IPS-18a (cell line): ENCODE data around the gene UBE2E2.

Source experiments
- H3K27ac ChIP-seq: one replicate; pipeline ENCODE4 v1.5.1; 2013; ENCODE audit warnings: low read length
- H3K27me3 ChIP-seq: one replicate; pipeline ENCODE4 v1.6.1; 2013; ENCODE audit warnings: mild to moderate bottlenecking, low read length; ENCODE audit not compliant: control insufficient read depth, insufficient read depth
- H3K36me3 ChIP-seq: one replicate; pipeline ENCODE4 v1.6.1; 2013; ENCODE audit warnings: low read depth, low read length; ENCODE audit not compliant: control insufficient read depth
- H3K4me1 ChIP-seq: one replicate; pipeline ENCODE4 v1.6.1; 2013; ENCODE audit warnings: low read depth, low read length; ENCODE audit not compliant: control insufficient read depth
- H3K4me3 ChIP-seq: one replicate; pipeline ENCODE4 v1.5.1; 2013; ENCODE audit warnings: low read length
- H3K9ac ChIP-seq: one replicate; pipeline ENCODE4 v1.6.1; 2013; ENCODE audit warnings: mild to moderate bottlenecking, low read length, moderate library complexity
- H3K9me3 ChIP-seq: one replicate; pipeline ENCODE4 v1.6.1; 2013; ENCODE audit warnings: low read depth, low read length; ENCODE audit not compliant: control insufficient read depth

Gene UBE2E2

DNA sequence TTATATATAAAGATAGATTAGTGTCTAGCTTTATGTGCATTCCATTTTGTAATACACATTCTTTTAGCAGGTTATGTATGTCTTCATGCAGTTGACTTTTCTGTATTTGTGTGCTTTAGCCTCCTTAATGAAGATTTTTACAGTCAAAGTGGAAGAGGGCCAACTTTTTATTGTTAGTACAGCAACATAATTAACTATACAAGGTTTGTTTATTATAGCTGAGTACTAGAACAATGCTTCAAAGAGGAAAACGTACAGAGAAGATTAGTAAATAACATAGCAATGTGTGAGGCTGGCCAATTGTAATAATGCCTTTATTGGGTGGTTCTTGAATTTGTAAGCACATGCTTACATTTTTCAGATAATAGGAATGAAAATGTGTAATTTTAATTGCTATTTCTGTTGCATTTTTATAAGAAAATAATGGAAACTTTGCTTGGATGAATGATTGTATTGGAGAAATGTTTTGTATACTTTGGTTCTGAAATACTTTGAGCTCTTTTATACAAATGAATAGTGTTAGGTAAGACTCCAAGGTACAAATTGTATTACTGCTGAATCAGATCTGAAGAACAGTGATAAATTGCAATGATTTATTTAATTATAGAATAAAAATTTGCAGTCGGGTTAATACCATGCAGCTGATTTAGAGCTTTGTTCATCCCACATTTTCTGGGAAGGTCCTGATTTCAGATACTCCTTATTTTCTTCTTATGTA lies 41.4 kb downstream of the UBE2E2 start:
- no peak overlapping the region for H3K27ac ChIP-seq
- no peaks in the 10 kb centered on the region for H3K36me3 ChIP-seq
- no peaks in the 10 kb centered on the region for H3K9me3 ChIP-seq
- H3K27me3 ChIP-seq = no peaks in the 10 kb centered on the region
- H3K4me1 ChIP-seq = peaks cover 5% of the 10 kb centered on the region
- no peak overlapping the region for H3K4me3 ChIP-seq
- no peak overlapping the region for H3K9ac ChIP-seq

DNA sequence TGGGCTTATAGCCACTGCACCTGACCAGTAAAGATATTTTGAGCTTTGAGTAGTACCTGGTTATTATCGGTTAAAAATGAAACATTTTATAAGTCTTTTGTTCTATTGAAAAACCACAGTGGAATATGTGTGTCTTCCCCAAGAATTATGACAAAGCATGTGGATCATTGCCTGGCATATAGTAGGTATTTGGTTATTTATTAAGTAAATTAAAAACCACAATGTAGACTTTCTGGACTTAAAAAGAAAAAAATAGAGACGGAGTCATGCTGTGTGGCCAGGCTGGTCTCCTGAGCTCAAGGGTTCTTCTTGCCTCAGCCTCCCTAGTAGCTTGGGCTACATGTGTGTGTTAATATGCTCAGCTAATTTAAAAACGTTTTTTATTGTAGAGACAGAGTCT lies 43.5 kb downstream of the UBE2E2 start:
- H3K9ac ChIP-seq = no peak overlapping the region
- no peaks in the 10 kb centered on the region for H3K9me3 ChIP-seq
- H3K27ac ChIP-seq = no peak overlapping the region
- H3K4me1 ChIP-seq = no peaks in the 10 kb centered on the region
- no peaks in the 10 kb centered on the region for H3K27me3 ChIP-seq
- H3K36me3 ChIP-seq = no peaks in the 10 kb centered on the region
- H3K4me3 ChIP-seq = no peak overlapping the region

DNA sequence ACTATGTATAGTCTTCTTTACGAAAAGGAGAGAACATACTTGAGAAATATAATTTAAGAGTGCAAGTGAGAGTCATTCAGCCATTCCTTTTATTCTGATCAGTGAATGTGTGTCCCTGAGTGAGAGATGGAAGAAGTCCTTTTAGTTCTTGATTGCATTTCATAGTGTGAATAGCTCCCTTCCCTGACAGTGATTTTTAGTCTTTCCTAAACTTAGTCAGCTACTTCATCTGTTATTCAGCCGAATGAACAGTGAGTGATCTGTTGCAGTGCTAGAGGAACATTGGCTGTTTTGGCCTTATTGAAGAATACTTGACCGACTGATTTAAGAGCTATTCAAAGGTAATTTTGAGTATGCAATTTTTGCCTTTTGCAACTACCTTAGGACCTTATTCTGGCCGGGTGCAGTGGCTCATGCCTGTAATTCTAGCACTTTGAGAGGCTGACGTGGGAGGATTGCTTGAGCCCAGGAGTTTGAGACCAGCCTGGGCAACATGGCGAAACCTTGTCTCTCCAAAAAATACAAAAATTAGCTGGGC lies 45.5 kb downstream of the UBE2E2 start:
- Histone ChIP-seq H3K4me1 (no peaks in the 10 kb centered on the region), H3K36me3 (no peaks in the 10 kb centered on the region), H3K4me3 (no peak overlapping the region), H3K27ac (no peak overlapping the region), H3K27me3 (no peaks in the 10 kb centered on the region), H3K9ac (no peak overlapping the region), H3K9me3 (no peaks in the 10 kb centered on the region)

DNA sequence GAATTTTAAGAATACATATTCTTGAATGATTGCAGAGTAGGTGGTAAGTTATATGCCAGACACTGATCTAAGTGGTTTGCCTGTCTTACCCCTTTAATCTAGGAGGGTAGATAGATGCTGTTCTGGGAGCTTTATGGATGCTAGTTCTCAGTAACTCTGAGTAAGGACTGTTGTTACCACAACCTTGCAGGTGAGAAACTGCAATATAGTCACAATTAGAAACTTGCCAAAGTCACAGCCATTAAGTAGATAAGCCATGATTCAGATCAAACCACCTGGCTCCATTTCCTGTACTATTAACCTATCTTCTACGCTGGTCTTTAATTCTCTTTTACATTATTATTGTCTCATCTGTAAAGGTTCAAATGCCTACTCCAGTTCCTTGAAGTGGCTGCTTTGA lies 46.8 kb downstream of the UBE2E2 start:
- no peak overlapping the region for H3K4me3 ChIP-seq
- H3K36me3 ChIP-seq = no peaks in the 10 kb centered on the region
- H3K27ac ChIP-seq = no peak overlapping the region
- H3K27me3 ChIP-seq = no peaks in the 10 kb centered on the region
- no peak overlapping the region for H3K9ac ChIP-seq
- no peaks in the 10 kb centered on the region for H3K9me3 ChIP-seq
- H3K4me1 ChIP-seq = no peaks in the 10 kb centered on the region

DNA sequence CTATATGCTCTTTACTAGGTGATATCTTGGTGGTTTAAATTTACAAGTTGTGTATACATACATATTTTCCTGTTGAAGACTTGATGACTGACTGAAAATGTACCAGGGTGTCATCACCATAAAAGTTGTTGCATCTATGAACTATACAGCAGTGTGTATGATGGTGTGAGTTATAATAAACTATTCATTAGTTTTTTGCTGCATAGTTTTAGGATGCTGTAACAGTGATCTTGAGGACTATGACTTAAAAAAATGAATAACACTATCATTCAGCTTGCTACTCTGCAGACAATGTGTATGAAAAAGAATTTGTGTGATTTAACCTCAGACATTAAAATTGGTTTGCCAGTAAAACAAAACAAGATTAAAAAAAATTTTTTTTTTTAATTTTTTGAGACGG lies 49.0 kb downstream of the UBE2E2 start:
- Histone ChIP-seq H3K27me3 (no peaks in the 10 kb centered on the region), H3K9me3 (no peaks in the 10 kb centered on the region), H3K36me3 (no peaks in the 10 kb centered on the region), H3K4me1 (no peaks in the 10 kb centered on the region), H3K4me3 (no peak overlapping the region), H3K27ac (no peak overlapping the region), H3K9ac (no peak overlapping the region)

DNA sequence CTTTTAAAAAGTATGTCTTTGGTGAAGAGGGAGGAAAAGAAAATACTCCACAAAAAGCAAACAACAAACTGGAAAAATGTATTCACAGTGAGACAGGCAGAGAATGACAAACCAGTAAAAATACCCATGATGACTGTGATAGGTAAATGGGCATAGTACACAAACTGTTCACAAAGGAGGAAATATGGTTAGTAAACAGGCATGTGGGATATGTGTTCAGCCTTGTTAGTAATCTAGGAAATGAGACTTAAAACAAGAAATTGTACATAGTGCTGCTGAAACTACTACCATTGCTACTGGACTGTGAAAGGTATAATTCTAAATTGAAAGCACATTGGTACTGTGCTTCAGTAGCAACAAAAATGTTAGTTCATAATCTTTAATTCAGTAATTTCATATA lies 50.1 kb downstream of the UBE2E2 start:
- Histone ChIP-seq H3K9me3 (no peaks in the 10 kb centered on the region), H3K9ac (no peak overlapping the region), H3K27ac (no peak overlapping the region), H3K27me3 (no peaks in the 10 kb centered on the region), H3K36me3 (no peaks in the 10 kb centered on the region), H3K4me3 (no peak overlapping the region), H3K4me1 (no peaks in the 10 kb centered on the region)

DNA sequence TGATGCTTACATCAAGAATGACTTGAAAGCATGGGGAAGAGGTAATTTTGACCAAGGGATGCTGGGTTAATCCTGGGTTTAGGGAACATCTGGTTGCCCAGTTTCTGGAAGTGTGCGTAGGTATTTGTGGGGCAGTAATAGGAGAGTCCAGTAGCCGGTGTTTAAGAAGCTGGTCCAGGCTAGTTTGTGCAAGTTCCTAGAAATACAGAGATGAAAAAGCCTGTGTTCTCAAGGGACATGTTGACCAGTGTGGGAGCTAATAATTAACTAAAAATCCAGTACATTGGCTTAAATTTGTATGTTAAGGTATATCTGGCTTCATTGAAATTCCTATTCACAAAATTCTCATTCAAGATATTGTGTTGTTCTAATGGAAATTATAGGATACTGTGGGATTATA lies 51.2 kb downstream of the UBE2E2 start:
- no peaks in the 10 kb centered on the region for H3K4me1 ChIP-seq
- H3K9me3 ChIP-seq = no peaks in the 10 kb centered on the region
- H3K27ac ChIP-seq = no peak overlapping the region
- no peak overlapping the region for H3K4me3 ChIP-seq
- no peaks in the 10 kb centered on the region for H3K36me3 ChIP-seq
- H3K9ac ChIP-seq = no peak overlapping the region
- H3K27me3 ChIP-seq = no peaks in the 10 kb centered on the region

DNA sequence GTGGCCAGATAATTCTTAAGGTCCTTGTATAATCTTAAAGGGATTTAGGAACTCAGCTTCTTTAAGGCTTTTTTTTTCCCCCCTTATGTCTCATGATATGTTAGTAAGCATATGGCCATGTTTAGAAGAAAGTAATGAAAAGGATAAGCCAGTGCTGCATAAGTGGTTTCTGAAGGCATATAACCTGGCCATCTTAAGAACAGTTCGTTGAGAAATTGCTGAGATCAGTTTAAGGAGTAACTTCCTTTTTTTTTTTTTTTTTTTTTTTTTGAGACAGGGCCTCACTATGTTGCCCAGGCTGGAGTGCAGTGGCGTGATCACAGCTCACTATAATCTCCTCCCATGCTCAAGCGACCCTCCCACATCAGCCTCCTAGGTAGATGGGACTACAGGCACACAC lies 51.7 kb downstream of the UBE2E2 start:
- no peak overlapping the region for H3K27ac ChIP-seq

DNA sequence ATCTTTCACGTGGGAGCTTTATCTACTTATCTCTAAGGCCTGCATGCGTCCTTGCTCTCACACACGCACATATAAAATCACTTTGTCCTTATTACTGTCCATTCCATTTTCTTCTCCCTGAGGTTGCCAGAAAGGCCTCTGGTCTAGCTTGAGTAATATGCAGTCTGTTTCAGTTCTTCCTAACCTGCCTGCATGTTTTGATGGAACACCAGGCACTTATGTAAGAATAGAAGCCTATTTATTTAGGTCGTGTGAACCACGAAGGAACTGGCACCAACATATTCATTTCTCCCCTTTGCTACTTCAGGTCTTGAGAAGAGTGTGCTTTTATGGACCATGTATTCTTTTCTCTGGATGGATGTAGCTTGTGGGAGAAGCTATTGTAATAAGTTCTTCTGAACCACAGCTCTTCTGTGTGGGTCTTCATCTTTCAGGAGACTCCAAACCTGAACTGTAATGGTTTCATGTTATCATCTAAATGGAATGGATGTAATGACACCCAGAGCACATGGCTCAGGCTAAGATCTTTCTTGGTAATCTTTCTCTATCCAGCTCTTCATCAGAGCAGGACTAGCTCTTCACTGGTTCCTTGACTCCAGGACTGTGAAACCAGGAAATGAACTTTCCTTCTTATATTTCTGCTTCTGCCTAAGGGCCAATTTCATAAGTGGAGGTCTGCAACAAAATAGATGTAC lies 53.8 kb downstream of the UBE2E2 start:
- no peaks in the 10 kb centered on the region for H3K4me1 ChIP-seq

More for the DNA sequence above, 51.7 kb downstream of the UBE2E2 start:
- Histone ChIP-seq H3K36me3 (no peaks in the 10 kb centered on the region), H3K4me1 (no peaks in the 10 kb centered on the region), H3K9me3 (no peaks in the 10 kb centered on the region), H3K27me3 (no peaks in the 10 kb centered on the region), H3K9ac (no peak overlapping the region), H3K4me3 (no peak overlapping the region)

DNA sequence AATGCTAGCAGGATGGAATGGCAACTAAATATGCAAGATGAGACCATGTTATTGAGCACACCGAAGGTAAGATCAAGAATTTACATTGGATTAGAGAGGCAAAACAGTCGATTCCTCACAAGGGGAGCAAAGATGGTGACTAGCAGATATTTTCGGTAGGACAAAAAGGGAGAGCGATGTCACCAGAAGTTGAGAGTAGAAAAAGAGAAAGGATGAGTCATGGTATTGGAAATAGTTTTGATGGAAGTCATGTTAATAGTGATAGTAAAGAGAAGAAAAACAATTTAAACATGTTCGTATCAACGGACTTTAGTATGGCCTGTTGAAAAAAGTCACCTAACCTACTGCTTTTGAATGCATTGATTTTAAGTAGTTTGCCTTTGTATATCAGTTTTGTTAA lies 55.0 kb downstream of the UBE2E2 start:
- Histone ChIP-seq H3K9me3 (no peaks in the 10 kb centered on the region), H3K4me1 (no peaks in the 10 kb centered on the region), H3K4me3 (no peak overlapping the region), H3K36me3 (no peaks in the 10 kb centered on the region), H3K27me3 (no peaks in the 10 kb centered on the region), H3K27ac (no peak overlapping the region), H3K9ac (no peak overlapping the region)

More for the DNA sequence above, 53.8 kb downstream of the UBE2E2 start:
- no peaks in the 10 kb centered on the region for H3K27me3 ChIP-seq
- no peaks in the 10 kb centered on the region for H3K36me3 ChIP-seq
- no peak overlapping the region for H3K27ac ChIP-seq
- no peak overlapping the region for H3K9ac ChIP-seq
- no peak overlapping the region for H3K4me3 ChIP-seq
- H3K9me3 ChIP-seq = no peaks in the 10 kb centered on the region

DNA sequence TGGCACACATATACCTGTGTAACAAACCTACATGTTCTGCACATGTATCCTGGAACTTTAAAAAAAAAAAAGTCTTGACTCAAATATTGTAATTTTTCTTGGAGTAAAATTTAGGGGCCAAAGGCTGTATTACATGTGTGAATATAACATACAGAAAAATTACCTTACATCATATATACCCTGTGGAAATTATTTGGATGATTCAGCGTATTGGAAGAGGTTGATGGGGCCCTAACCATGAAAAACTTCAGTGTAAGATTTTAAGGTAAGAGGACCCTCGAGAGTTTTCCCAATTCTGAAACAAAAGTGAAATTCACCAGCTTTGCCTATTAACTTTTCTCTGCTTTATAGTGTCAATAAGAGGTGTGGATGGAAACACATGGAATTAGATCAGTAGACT lies 56.4 kb downstream of the UBE2E2 start:
- H3K27me3 ChIP-seq = no peaks in the 10 kb centered on the region
- no peaks in the 10 kb centered on the region for H3K9me3 ChIP-seq
- no peak overlapping the region for H3K9ac ChIP-seq
- H3K27ac ChIP-seq = no peak overlapping the region
- no peak overlapping the region for H3K4me3 ChIP-seq
- H3K4me1 ChIP-seq = no peaks in the 10 kb centered on the region
- H3K36me3 ChIP-seq = no peaks in the 10 kb centered on the region

DNA sequence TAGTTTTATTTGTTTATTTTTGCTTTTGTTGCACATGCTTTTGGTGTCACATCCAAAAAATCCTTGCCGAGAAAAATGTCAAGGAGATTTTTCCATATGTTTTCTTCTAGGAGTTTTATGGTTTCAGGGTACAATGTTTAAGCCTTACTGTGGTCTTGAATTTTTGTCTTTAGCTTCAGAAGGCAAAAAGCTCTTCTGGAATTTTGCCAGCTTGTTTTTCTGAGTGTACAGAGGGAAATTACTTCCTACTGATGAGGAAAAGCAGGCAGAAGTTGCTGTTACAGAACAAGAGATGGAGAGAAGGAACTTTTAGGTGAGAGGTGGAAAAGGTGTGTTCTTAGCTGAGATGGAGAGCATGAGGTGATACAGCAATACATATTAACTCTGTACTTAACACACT lies 59.6 kb downstream of the UBE2E2 start:
- Histone ChIP-seq H3K9ac (no peak overlapping the region), H3K27ac (no peak overlapping the region)

More for the DNA sequence above, 59.6 kb downstream of the UBE2E2 start:
- Histone ChIP-seq H3K4me3 (no peak overlapping the region), H3K9me3 (no peaks in the 10 kb centered on the region), H3K36me3 (no peaks in the 10 kb centered on the region), H3K4me1 (no peaks in the 10 kb centered on the region), H3K27me3 (no peaks in the 10 kb centered on the region)
